Liver (tissue), 9 donors: ENCODE measurements around the gene PKIG. TPM values are rescaled to one million over a fixed set of nuclear protein-coding genes. Genes with fewer than 3 reads are reported as not detected.

ENCODE experiments used
- DNase-seq: peaks from one replicate; pipeline ENCODE4 v3.0.0-alpha.2; 2017; ENCODE audit warnings: low spot score
- H3K27ac ChIP-seq, 2 donors: one replicate each; pipeline ENCODE4 v1.7.0; 2013; ENCODE audit warnings: inconsistent platforms in 2 of 2, low read length in 2 of 2, control low read depth in 1 of 2, low read depth in 1 of 2, mild to moderate bottlenecking in 1 of 2
- H3K27me3 ChIP-seq, 4 donors: one replicate each; pipeline versions ENCODE4 v1.6.1 to v1.7.0; 2013; ENCODE audit warnings: low read length in 3 of 4, inconsistent platforms in 1 of 4, mild to moderate bottlenecking in 1 of 4, moderate library complexity in 1 of 4; ENCODE audit not compliant: control insufficient read depth in 4 of 4, insufficient read depth in 4 of 4
- H3K36me3 ChIP-seq, 4 donors: one replicate each; pipeline versions ENCODE4 v1.6.1 to v1.7.0; 2013; ENCODE audit warnings: low read length in 3 of 4, mild to moderate bottlenecking in 3 of 4, low read depth in 1 of 4, moderate library complexity in 1 of 4; ENCODE audit not compliant: control insufficient read depth in 4 of 4, insufficient read depth in 3 of 4
- H3K4me1 ChIP-seq, 4 donors: one replicate each; pipeline versions ENCODE4 v1.6.1 to v1.7.0; 2013; ENCODE audit warnings: low read length in 3 of 4, mild to moderate bottlenecking in 3 of 4, moderate library complexity in 1 of 4; ENCODE audit not compliant: control insufficient read depth in 4 of 4, insufficient read depth in 4 of 4
- H3K4me3 ChIP-seq, 3 donors: one replicate each; pipeline versions ENCODE4 v1.6.1 to v1.7.0; 2013; ENCODE audit warnings: low read length in 3 of 3, control low read depth in 1 of 3, low read depth in 1 of 3, mild to moderate bottlenecking in 1 of 3
- H3K9ac ChIP-seq, 2 donors: one replicate each; pipeline ENCODE4 v1.7.0; 2013; ENCODE audit warnings: low read length in 2 of 2, mild to moderate bottlenecking in 2 of 2, moderate library complexity in 2 of 2, control low read depth in 1 of 2, low read depth in 1 of 2
- H3K9me3 ChIP-seq, 4 donors: one replicate each; pipeline versions ENCODE4 v1.6.1 to v1.7.0; 2013; ENCODE audit warnings: low read length in 3 of 4; ENCODE audit not compliant: control insufficient read depth in 4 of 4
- EGR1 ChIP-seq, 2 donors: IDR thresholded peaks; 2 replicates each; pipeline ENCODE4 v1.6.1; 2016 to 2018; ENCODE audit warnings: antibody characterized with exemption in 2 of 2, low read depth in 2 of 2
- FOXA1 ChIP-seq: IDR thresholded peaks from 2 replicates; pipeline ENCODE4 v1.6.1; 2016; ENCODE audit warnings: antibody characterized with exemption
- FOXA2 ChIP-seq: IDR thresholded peaks from 2 replicates; pipeline ENCODE4 v1.6.1; 2016; ENCODE audit warnings: antibody characterized with exemption
- GABPA ChIP-seq, 2 donors: IDR thresholded peaks in 1 of 2; conservative IDR thresholded peaks in 1 of 2; 2 replicates each; pipeline ENCODE4 v1.6.1; 2016; ENCODE audit warnings: antibody characterized with exemption in 2 of 2, mild to moderate bottlenecking in 1 of 2, moderate library complexity in 1 of 2
- HNF4A ChIP-seq, 2 donors: conservative IDR thresholded peaks; 2 replicates each; pipeline ENCODE4 v1.6.1; 2016; ENCODE audit warnings: antibody characterized with exemption in 2 of 2, mild to moderate bottlenecking in 2 of 2
- HNF4G ChIP-seq: IDR thresholded peaks from 2 replicates; pipeline ENCODE4 v1.6.1; 2016; ENCODE audit warnings: antibody characterized with exemption
- JUND ChIP-seq, 2 donors: IDR thresholded peaks; 2 replicates each; pipeline ENCODE4 v1.6.1; 2016; ENCODE audit warnings: antibody characterized with exemption in 2 of 2
- NR2F2 ChIP-seq: IDR thresholded peaks from 2 replicates; pipeline ENCODE4 v1.6.1; 2016; ENCODE audit warnings: antibody characterized with exemption
- RAD21 ChIP-seq, 2 donors: IDR thresholded peaks; 2 replicates each; pipeline ENCODE4 v1.6.1; 2016; ENCODE audit warnings: antibody characterized with exemption in 2 of 2, mild to moderate bottlenecking in 2 of 2
- RXRA ChIP-seq, 2 donors: IDR thresholded peaks; 2 replicates each; pipeline ENCODE4 v1.6.1; 2017 to 2018; ENCODE audit warnings: antibody characterized with exemption in 2 of 2, mild to moderate bottlenecking in 1 of 2
- SP1 ChIP-seq: IDR thresholded peaks from 2 replicates; pipeline ENCODE4 v1.6.1; 2018; ENCODE audit warnings: antibody characterized with exemption, mild to moderate bottlenecking
- TAF1 ChIP-seq: conservative IDR thresholded peaks from 2 replicates; pipeline ENCODE4 v1.6.1; 2016; ENCODE audit warnings: antibody characterized with exemption, mild to moderate bottlenecking
- YY1 ChIP-seq: IDR thresholded peaks from 2 replicates; pipeline ENCODE4 v1.6.1; 2016; ENCODE audit warnings: antibody characterized with exemption, mild to moderate bottlenecking
- WGBS: extraction: QIAGEN DNeasy Blood & Tissue Kit; methylation state at CpG from one replicate; pipeline ENCODE4 v1.1.7; 2013; 5-methylcytosine and 5-hydroxymethylcytosine counted together
- polyA plus RNA-seq, 2 donors: library from polyadenylated mRNA; stranded (reverse) in 1 of 2; unstranded in 1 of 2; fragments of 200-250 nt in 1 of 2; fragments of >200 nt in 1 of 2; fragmentation: Nextera tagmentation in 1 of 2; extraction: Ambion mirVana in 1 of 2; gene quantifications; one replicate each; pipeline versions ENCODE4 v1.2.1 to v1.2.3, GENCODE V29; 2013 to 2015
- total RNA-seq, 2 donors: library from RNA; depleted of rRNA; stranded (reverse); fragments of >200 nt; gene quantifications; one replicate each; pipeline ENCODE4 v1.2.3, GENCODE V29; 2014
- TF ChIP-seq, protein P1 (sequence below): fragments of 150-350 bp; IDR thresholded peaks from 2 replicates; pipeline ENCODE4 v1.5.1; 2017; ENCODE audit warnings: improper control_type of control experiment, low read depth, low read length; ENCODE audit not compliant: missing input control
- TF ChIP-seq, protein P2 (sequence below): IDR thresholded peaks from 2 replicates; pipeline ENCODE4 v1.6.1; 2016; ENCODE audit warnings: antibody characterized with exemption
- TF ChIP-seq, protein P3 (sequence below): IDR thresholded peaks from 2 replicates; pipeline ENCODE4 v1.6.1; 2016; ENCODE audit warnings: antibody characterized with exemption, mild to moderate bottlenecking
- TF ChIP-seq, protein P4 (sequence below): IDR thresholded peaks from 2 replicates; pipeline ENCODE4 v1.6.1; 2016; ENCODE audit warnings: antibody characterized with exemption
- TF ChIP-seq, protein P5 (sequence below): IDR thresholded peaks from 2 replicates; pipeline ENCODE4 v1.6.1; 2016; ENCODE audit warnings: antibody characterized with exemption
- donor health status: healthy.
- donor health status: healthy.
- donor health status: healthy.
- donor health status: healthy.
- donor health status: healthy.

Gene PKIG
- total and polyA plus RNA-seq, 4 donors, result 10.6 to 24.3 (median 23.4) TPM

DNA sequence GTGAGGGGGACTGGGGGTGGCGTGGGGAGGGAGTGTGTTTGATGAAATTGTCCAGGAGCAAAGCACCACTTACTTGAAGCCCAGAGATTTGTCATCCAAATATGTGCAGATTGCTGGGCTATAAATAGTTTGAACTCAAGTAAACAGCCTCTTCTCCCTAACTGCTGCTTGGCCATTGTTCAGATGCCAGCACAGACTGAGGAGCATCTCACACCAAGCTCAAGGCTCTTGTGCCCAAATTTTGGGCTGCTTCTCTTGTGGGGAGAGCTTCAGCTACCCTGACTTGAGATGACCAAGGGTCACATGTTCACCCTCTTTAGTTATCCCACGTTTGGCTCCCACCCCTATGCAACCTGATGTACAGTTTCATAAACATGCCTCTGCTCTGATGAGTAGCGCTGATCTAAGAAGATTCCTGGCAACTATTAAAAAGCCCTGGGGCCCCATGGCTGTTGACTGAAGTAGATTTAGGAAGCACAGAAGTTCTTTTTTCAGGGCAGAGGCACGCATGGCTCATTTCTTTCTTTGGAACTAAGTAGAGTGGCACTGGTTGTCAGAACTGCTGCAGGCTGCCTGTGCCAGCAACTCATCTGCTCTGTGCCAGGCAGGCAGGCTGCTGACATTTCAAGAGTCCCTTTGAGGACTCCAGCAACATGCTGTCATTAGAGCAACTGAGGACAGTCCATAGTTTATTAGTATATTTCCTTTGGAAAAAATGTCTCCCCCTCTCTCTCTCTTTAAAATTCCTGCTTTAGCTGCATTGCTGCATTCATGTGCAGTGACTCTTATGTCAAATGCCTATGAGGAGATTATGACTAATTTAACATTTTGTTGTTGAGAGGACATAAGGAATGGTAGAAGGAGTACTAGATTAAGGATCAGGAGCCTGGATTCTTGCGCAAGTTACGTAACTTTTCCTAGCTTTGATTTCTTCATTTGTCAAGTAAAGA, 9.6 kb upstream of the PKIG start:
- Histone ChIP-seq H3K27ac (peak overlapping the region; percentile 67 to 68), H3K27me3 (no peaks in the 10 kb centered on the region), H3K4me1 (no peaks in the 10 kb centered on the region), H3K9me3 (no peaks in the 10 kb centered on the region), H3K36me3 (no peaks in the 10 kb centered on the region), H3K9ac (no peak overlapping the region), H3K4me3 (no peak overlapping the region)
- 69% methylated on average over 6 of the region's 6 CpGs for WGBS
- no peak for DNase-seq
- peak in 1 of 2 donors; percentile 5 for TF ChIP-seq RXRA (IDR thresholded peaks at IDR 0.05)
- TF ChIP-seq, protein P1, sequence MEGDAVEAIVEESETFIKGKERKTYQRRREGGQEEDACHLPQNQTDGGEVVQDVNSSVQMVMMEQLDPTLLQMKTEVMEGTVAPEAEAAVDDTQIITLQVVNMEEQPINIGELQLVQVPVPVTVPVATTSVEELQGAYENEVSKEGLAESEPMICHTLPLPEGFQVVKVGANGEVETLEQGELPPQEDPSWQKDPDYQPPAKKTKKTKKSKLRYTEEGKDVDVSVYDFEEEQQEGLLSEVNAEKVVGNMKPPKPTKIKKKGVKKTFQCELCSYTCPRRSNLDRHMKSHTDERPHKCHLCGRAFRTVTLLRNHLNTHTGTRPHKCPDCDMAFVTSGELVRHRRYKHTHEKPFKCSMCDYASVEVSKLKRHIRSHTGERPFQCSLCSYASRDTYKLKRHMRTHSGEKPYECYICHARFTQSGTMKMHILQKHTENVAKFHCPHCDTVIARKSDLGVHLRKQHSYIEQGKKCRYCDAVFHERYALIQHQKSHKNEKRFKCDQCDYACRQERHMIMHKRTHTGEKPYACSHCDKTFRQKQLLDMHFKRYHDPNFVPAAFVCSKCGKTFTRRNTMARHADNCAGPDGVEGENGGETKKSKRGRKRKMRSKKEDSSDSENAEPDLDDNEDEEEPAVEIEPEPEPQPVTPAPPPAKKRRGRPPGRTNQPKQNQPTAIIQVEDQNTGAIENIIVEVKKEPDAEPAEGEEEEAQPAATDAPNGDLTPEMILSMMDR, result no peak

DNA sequence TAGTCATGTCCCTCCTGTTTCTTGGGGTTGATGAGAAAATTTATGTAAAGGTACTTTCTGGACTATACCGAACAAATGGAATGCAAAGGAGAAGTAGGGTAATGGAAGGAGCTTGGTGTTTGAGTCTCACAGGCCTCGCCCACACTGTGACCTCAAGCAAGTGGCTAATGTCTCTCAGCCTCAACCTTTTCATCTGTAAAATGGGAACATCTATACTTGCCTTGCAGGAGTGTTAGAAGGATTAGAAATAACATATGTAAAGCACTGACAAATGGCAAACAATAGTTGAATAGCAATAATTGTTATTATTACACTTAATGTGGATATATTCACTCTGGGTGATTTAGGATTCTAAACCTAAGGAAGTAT, 8.9 kb upstream of the PKIG start:
- 91% methylated on average over 2 of the region's 2 CpGs for WGBS
- DNase-seq, result no peak
- Histone ChIP-seq H3K9me3 (no peaks in the 10 kb centered on the region), H3K27me3 (no peaks in the 10 kb centered on the region), H3K4me1 (no peaks in the 10 kb centered on the region), H3K4me3 (no peak overlapping the region), H3K27ac (no peak overlapping the region), H3K36me3 (no peaks in the 10 kb centered on the region), H3K9ac (no peak overlapping the region)
- TF ChIP-seq, protein P2, sequence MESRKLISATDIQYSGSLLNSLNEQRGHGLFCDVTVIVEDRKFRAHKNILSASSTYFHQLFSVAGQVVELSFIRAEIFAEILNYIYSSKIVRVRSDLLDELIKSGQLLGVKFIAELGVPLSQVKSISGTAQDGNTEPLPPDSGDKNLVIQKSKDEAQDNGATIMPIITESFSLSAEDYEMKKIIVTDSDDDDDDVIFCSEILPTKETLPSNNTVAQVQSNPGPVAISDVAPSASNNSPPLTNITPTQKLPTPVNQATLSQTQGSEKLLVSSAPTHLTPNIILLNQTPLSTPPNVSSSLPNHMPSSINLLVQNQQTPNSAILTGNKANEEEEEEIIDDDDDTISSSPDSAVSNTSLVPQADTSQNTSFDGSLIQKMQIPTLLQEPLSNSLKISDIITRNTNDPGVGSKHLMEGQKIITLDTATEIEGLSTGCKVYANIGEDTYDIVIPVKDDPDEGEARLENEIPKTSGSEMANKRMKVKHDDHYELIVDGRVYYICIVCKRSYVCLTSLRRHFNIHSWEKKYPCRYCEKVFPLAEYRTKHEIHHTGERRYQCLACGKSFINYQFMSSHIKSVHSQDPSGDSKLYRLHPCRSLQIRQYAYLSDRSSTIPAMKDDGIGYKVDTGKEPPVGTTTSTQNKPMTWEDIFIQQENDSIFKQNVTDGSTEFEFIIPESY, result no peak
- TF ChIP-seq YY1, result no peak
- no peak for TF ChIP-seq NR2F2
- TF ChIP-seq, protein P3, sequence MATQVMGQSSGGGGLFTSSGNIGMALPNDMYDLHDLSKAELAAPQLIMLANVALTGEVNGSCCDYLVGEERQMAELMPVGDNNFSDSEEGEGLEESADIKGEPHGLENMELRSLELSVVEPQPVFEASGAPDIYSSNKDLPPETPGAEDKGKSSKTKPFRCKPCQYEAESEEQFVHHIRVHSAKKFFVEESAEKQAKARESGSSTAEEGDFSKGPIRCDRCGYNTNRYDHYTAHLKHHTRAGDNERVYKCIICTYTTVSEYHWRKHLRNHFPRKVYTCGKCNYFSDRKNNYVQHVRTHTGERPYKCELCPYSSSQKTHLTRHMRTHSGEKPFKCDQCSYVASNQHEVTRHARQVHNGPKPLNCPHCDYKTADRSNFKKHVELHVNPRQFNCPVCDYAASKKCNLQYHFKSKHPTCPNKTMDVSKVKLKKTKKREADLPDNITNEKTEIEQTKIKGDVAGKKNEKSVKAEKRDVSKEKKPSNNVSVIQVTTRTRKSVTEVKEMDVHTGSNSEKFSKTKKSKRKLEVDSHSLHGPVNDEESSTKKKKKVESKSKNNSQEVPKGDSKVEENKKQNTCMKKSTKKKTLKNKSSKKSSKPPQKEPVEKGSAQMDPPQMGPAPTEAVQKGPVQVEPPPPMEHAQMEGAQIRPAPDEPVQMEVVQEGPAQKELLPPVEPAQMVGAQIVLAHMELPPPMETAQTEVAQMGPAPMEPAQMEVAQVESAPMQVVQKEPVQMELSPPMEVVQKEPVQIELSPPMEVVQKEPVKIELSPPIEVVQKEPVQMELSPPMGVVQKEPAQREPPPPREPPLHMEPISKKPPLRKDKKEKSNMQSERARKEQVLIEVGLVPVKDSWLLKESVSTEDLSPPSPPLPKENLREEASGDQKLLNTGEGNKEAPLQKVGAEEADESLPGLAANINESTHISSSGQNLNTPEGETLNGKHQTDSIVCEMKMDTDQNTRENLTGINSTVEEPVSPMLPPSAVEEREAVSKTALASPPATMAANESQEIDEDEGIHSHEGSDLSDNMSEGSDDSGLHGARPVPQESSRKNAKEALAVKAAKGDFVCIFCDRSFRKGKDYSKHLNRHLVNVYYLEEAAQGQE, result no peak
- no peak for TF ChIP-seq SP1
- no peak for TF ChIP-seq HNF4A (conservative IDR thresholded peaks at IDR 0.05)
- TF ChIP-seq, protein P4, sequence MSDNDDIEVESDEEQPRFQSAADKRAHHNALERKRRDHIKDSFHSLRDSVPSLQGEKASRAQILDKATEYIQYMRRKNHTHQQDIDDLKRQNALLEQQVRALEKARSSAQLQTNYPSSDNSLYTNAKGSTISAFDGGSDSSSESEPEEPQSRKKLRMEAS, result no peak
- TF ChIP-seq, protein P1, result no peak
- TF ChIP-seq, protein P5, sequence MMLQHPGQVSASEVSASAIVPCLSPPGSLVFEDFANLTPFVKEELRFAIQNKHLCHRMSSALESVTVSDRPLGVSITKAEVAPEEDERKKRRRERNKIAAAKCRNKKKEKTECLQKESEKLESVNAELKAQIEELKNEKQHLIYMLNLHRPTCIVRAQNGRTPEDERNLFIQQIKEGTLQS, result no peak
- TF ChIP-seq JUND (IDR thresholded peaks at IDR 0.05), result no peak
- no peak for TF ChIP-seq FOXA2
- TF ChIP-seq RAD21 (IDR thresholded peaks at IDR 0.05), result no peak
- TF ChIP-seq FOXA1, result no peak
- no peak for TF ChIP-seq RXRA (IDR thresholded peaks at IDR 0.05)
- no peak for TF ChIP-seq TAF1
- no peak for TF ChIP-seq GABPA (IDR thresholded peaks at IDR 0.05 in 1 of 2, conservative IDR thresholded peaks at IDR 0.05 in 1 of 2)
- no peak for TF ChIP-seq HNF4G
- no peak for TF ChIP-seq EGR1 (IDR thresholded peaks at IDR 0.05; ENCODE audit: low read depth in 2 of 2)
